ENCODE results near the gene VWA1.

DNA sequence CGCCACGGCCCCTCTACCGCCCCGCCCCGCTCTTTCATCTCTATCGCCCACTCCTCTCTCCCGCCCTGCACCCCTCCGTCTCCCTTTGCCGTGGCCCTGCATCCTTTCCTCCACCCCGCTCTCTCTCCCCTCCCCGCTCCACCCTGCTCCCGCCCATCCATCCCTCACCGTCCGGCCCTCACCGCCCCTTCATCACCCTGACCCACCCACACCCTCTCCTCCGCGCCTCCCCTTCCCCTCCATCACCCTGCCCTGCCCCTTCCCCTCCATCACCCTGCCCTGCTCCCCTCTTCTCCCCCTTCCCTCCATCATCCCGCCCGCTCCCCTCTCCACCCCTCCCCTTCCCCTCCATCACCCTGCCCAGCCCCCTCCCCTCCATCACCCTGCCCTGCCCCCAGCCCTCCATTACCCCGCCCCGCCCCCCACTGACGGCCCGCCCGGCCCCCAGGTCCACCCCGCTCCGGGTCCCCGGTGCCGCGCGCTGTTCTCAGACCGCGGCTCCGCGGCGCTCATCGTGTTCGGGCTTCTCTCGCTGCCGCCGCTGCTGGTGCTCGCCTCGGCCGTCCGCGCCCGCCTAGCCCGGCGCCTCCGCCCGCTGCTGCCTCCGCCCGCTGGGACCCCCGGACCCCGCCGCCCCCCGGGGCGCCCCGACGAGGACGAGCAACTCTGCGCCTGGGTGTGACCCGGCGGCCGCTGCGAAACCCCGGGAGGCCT, 8.2 kb upstream of the VWA1 start:
- TF ChIP-seq, protein P1, sequence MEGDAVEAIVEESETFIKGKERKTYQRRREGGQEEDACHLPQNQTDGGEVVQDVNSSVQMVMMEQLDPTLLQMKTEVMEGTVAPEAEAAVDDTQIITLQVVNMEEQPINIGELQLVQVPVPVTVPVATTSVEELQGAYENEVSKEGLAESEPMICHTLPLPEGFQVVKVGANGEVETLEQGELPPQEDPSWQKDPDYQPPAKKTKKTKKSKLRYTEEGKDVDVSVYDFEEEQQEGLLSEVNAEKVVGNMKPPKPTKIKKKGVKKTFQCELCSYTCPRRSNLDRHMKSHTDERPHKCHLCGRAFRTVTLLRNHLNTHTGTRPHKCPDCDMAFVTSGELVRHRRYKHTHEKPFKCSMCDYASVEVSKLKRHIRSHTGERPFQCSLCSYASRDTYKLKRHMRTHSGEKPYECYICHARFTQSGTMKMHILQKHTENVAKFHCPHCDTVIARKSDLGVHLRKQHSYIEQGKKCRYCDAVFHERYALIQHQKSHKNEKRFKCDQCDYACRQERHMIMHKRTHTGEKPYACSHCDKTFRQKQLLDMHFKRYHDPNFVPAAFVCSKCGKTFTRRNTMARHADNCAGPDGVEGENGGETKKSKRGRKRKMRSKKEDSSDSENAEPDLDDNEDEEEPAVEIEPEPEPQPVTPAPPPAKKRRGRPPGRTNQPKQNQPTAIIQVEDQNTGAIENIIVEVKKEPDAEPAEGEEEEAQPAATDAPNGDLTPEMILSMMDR (IDR thresholded peaks at IDR 0.05): no peak
- no peak for TF ChIP-seq EP300 (IDR thresholded peaks at IDR 0.05)

Measured in tibial nerve (tissue), 4 donors.